Measurements from ENCODE around the gene ALOX15B.

GRCh38 chr17:8039611-8040168 is 831 bp downstream of the ALOX15B start:
- TF ChIP-seq POLR2A (IDR thresholded peaks at IDR 0.05), result no peak
- no peak for TF ChIP-seq CTCF (IDR thresholded peaks at IDR 0.05)
